NCI-H1436 treated with DMSO at 0.1 percent for 48 hours (cell line): Measurements from ENCODE around the gene ZNF180.
"Not testable (repeated sequence)": the region's sequence is repeated elsewhere in the genome, so short reads cannot be mapped to it uniquely, and the experiment has no call there.

Experiments used
- DNase-seq: peaks from one replicate; lab custom pipeline; 2025; lab: John Stamatoyannopoulos, UW

The ZNF180 gene

DNA sequence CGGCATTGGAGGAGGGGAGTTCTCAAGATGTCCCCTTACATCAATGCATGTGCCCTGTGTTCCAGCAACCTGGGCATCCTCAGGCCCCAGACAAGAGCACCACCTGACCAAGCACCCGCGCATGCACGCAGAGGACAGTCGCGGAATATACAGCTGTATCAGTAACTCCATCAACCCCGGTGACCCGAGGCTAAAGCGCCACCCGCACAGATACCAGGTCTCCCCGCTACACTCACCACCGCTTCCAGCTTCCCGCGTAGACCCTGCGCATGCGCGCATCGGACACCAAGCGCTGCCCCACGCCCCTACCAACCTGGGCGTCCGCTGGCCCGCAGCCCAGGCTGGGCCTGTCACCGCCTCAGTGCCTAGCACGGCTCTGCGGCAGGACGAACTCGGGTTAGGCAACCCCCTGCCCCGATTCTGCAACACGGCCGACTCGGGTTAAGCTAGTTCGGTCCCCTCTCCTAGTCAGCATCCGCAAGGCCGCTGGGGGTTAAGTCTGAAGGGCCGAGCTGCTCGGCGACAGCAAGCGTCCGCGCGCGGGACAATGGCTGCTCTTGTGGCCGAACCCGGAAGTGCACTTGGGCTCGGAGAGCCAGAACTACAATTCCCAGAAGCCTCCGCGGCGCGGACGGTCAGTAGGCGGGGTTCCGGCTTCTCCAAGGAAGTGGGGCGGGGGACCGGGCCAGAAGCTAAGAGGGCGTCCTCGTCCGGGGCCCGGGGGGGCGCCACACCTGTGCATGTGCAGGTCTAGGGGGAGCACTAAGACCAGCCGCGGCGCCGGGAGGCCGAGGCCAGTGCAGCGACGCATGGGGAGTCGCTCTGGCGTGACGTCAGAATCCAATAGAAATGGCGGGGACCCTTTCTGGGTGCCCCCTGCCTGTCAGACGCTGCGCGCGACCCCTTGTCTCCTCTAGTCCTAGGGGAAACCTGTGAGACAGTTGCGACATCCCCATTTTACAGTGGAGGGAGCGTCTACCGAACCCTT is at the start of gene ZNF180:
Gene ZNF180, minus strand, starts transcription at position 561 of the 988 bp plus-strand sequence. CDS start 3,188 bp downstream, outside the sequence.
- DNase-seq, result peak; percentile 91

- DNase-seq, result no peak
Measured at GRCh38 chr19:44549507-44549906, 49.2 kb upstream of the ZNF180 start.

DNA sequence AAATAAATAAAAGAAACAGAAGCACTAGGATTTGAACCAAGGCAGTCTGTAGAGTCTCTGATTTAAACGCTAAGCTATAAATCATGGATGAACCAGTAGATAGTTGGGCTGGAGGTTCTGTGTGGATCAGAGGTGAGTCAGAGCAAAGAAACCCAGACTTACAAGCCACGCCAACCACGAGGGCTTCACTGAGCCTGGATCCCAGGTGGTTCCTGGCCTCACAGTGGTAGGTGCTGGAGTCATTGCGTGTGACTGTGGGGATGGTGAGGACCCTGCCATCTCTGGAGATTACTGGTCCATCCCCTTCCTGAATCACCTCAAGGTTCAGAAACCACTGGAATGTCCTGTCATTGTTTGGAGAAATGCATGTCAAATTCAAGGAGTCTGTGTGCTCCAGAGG is 48.4 kb upstream of the ZNF180 start:
- DNase-seq, result no peak

GRCh38 chr19:44544031-44544430 is 43.7 kb upstream of the ZNF180 start:
- no peak for DNase-seq

DNA sequence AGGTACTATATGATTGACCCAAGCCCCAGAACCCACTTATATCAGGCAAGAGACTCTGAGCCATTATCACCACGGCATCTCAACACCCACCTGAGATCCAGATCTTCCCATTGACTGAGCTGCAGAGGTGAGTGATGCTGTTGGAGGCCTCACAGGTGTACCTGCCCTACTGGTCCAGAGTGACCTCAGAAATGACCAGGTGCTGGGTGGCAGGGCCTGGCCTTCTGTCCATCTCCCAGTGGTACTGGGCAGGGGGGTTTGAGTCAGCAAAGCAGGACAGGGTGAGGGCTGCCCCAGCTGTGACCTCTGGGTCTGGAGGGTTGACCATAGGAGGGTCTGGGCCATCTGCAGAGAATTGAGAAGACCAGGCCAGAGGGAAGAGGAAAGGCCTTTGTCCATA is 42.3 kb upstream of the ZNF180 start:
- no peak for DNase-seq

DNA sequence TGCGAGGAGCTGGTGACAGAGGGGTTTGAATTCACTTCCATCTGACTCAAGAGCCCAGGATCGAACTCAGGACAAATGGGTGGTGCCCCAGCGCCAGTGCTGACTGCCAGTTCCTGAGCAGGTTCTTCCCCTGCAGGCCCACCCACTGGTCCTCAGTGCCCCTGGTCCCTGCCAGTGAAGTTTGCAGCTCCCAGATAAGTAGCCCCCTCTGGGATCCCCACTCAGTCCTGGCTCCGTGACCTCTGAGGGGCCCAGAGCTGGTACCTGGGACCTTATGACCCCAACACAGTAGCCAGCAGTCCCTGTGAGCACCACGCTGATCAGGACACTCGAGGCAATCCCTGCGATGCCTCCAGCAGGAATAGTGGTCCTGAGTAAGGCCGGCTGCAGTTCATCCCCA is 40.4 kb upstream of the ZNF180 start:
- no peak for DNase-seq

GRCh38 chr19:44539991-44540390 is 39.7 kb upstream of the ZNF180 start:
- no peak for DNase-seq

- no peak for DNase-seq
Measured at GRCh38 chr19:44539236-44539826, 39.0 kb upstream of the ZNF180 start.

- not testable (repeated sequence) for DNase-seq
Measured at GRCh38 chr19:44535361-44535760, 35.0 kb upstream of the ZNF180 start.

GRCh38 chr19:44532819-44533218 is 32.5 kb upstream of the ZNF180 start:
- no peak for DNase-seq

DNA sequence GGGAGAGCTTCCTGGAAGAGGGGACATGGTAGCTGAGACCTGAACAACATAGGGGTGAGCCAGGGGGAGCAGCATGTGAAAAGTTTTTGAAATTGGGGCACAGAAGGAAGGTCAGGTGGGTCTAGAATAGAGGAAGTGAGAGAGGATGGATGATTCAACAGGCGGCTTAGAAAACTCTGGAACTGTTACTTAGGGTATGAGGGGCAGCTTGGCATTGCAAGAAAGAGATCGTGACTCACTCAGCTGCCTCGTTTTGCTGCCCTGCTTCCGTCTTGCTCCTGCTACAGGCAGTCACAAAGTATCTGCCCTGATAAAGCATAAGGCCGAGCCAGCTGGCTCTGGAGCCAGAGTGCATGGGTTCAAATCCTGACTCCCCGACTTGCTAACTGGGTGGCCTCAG is 30.5 kb upstream of the ZNF180 start:
- DNase-seq, result no peak

- no peak for DNase-seq
Measured at GRCh38 chr19:44529536-44529935, 29.2 kb upstream of the ZNF180 start, which contains the start of gene CEACAM20. TSS of gene CEACAM20 (minus strand) at chr19:44529675. CDS start at chr19:44529509, 166 bp downstream.

GRCh38 chr19:44527554-44527953 is 27.2 kb upstream of the ZNF180 start:
- DNase-seq, result no peak

DNA sequence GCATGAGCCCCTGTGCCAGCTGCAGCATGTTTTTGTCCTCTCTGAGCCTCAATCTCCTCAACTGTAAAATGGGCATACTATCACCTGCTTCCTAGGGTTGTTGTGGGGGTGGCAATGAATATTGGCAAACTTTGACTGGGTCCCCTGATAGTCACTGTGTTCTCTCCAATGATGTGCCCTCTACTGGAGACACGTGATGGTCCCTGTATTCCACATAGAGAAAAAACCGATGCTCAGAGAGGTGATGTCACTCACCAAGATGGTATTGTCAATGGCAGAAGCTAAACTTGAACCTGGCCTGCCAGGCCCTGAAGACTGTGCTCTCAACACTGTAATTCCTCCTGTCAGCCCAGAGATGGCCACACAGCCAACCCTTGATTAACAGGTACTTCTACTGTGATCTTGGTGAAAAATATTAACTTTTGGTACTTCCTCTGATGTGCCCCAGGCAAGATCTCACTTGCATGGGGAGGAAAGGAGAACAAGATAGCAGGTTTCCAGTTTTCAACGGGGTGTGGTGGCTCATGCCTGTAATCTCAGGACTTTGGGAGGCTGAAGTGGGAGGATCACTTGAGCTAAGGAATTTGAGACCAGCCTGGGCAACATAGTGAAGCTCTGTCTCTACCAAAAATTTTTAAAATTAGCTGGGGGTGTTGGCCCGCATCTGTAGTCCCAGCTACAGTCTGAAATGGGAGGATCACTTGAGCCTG is 25.6 kb upstream of the ZNF180 start:
- DNase-seq, result no peak

GRCh38 chr19:44521370-44521769 is 21.0 kb upstream of the ZNF180 start:
- no peak for DNase-seq

- no peak for DNase-seq
Measured at GRCh38 chr19:44517146-44517545, 16.8 kb upstream of the ZNF180 start.

GRCh38 chr19:44515907-44516306 is 15.6 kb upstream of the ZNF180 start:
- no peak for DNase-seq

- DNase-seq, result no peak
Measured at GRCh38 chr19:44515031-44515430, 14.7 kb upstream of the ZNF180 start.

DNA sequence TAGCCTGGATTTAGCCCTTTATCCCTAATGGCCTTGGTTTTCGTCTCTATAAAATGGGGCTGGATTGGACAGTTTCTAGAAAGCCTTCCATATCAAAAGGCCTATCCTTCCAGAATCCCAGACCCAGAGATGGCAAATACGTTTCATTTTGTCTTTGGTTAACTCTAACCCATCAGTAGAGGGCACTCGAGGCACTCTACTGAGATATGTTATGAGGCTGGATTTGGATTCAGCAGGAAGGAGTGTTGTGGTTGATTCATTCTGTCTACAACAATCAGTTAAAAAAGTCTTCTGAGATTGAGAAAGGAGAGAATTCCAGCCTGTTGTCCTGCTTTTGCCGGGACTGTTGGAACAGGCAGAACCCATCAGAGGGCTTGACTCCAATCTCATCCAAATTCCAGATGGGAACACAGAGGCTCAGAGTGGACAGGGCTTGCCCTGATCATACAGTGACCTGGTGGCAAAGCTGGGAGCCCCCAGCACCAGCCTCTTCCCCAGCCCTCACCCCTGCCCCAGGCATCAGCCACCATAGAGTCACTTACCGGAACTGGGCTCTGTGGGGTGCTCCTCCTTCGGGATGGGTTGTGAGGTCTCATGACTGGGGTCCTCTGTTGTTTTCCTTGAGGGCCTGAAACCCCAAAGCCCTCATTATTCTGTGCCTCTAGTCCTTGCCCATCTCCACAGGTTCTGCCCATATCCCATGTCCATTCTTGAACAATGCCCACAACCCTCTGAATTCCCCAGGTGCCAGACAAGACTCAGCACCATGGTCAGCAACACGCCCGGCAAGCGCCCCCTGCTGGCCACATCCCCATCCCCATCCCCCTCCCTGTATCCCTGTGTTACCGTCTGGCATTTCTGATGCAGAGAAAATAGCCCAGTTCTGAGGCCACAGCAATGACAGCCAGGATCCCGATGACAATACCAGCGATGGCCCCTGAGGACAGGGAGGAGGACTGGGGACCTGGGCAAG is 12.3 kb upstream of the ZNF180 start:
- no peak for DNase-seq

GRCh38 chr19:44509478-44509877 is 9.2 kb upstream of the ZNF180 start:
- DNase-seq, result no peak

DNA sequence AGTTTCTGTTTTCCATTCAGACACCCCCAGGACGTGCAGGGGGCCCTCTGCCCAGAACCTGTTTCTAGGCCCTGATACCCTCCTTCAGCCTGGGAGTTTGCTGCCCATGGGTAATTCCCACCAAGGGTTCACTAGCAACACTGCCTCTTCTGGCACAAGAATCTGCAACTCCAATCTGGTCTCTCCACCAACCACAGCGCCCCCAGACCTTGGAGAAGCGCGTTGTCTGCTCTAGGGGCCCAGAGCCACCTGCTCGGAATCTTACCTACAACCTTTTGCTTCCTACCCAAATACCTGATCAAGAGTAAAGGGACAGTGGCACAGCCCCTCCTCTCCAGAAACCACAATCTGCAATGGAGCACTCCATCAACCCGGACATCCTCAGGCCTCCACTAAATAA is 763 bp downstream of the ZNF180 start:
- no peak for DNase-seq
